H1 (cell line): ENCODE results near the gene ZC3H18.

ENCODE experiments used
- BRCA1 ChIP-seq: IDR thresholded peaks from 2 replicates; pipeline ENCODE4 v1.6.1; 2012; ENCODE audit warnings: low read depth, low read length, improper control_type of control experiment
- CBX8 ChIP-seq: fragments of 300-800, 300-1000 bp; sonication (generic); IDR thresholded peaks from 2 replicates; pipeline ENCODE4 v1.7.1; 2016; ENCODE audit warnings: low read depth, low read length, borderline replicate concordance
- CHD1 ChIP-seq: IDR thresholded peaks from 2 replicates; pipeline ENCODE4 v1.6.1; 2012; ENCODE audit warnings: low read depth, low read length, improper control_type of control experiment
- EP300 ChIP-seq, 2 experiments: IDR thresholded peaks; 1 replicate in 1 of 2; 2 replicates in 1 of 2; pipeline ENCODE4 v1.6.1; 2011 to 2012; ENCODE audit warnings: low read depth in 2 of 2, low read length in 2 of 2, mild to moderate bottlenecking in 2 of 2, borderline replicate concordance in 1 of 2, inconsistent platforms in 1 of 2, moderate library complexity in 1 of 2
- EZH2 ChIP-seq: fragments of 200-600 bp; sonication (generic); IDR thresholded peaks from 2 replicates; pipeline ENCODE4 v1.7.1; 2012; ENCODE audit warnings: low read depth, mild to moderate bottlenecking, moderate library complexity, low read length, inconsistent platforms; ENCODE audit not compliant: severe bottlenecking
- KDM4A ChIP-seq: IDR thresholded peaks from one replicate; pipeline ENCODE4 v1.7.1; 2012; ENCODE audit warnings: low read depth, mild to moderate bottlenecking, moderate library complexity, low read length, inconsistent platforms; ENCODE audit not compliant: severe bottlenecking
- NRF1 ChIP-seq: IDR thresholded peaks from 2 replicates; pipeline ENCODE4 v1.6.1; 2011; ENCODE audit warnings: mild to moderate bottlenecking, low read depth, low read length, improper control_type of control experiment
- PHF8 ChIP-seq: fragments of 200-600 bp; sonication (generic); conservative IDR thresholded peaks from 2 replicates; pipeline ENCODE4 v1.7.1; 2012; ENCODE audit warnings: low read depth, mild to moderate bottlenecking, inconsistent platforms, low read length, moderate library complexity
- POLR2AphosphoS5 ChIP-seq: IDR thresholded peaks from 2 replicates; pipeline ENCODE4 v1.6.1; 2011; ENCODE audit warnings: low read depth, low read length
- RBBP5 ChIP-seq: IDR thresholded peaks from 2 replicates; pipeline ENCODE4 v1.7.1; 2012; ENCODE audit warnings: low read depth, mild to moderate bottlenecking, inconsistent platforms, low read length, moderate library complexity, borderline replicate concordance
- SIN3A ChIP-seq, 2 experiments: IDR thresholded peaks in 1 of 2; conservative IDR thresholded peaks in 1 of 2; 2 replicates each; pipeline ENCODE4 v1.6.1; 2011 to 2012; ENCODE audit warnings: low read length in 2 of 2, improper control_type of control experiment in 1 of 2, low read depth in 1 of 2, mild to moderate bottlenecking in 1 of 2
- SRF ChIP-seq: IDR thresholded peaks from 2 replicates; pipeline ENCODE4 v1.6.1; 2011; ENCODE audit warnings: mild to moderate bottlenecking, low read depth, low read length, moderate library complexity
- TF ChIP-seq, protein P1 (sequence below): IDR thresholded peaks from 2 replicates; pipeline ENCODE4 v1.6.1; 2012; ENCODE audit warnings: inconsistent platforms
- TF ChIP-seq, protein P2 (sequence below), 3 experiments: IDR thresholded peaks; 1 replicate in 2 of 3; 2 replicates in 1 of 3; pipeline versions ENCODE4 v1.5.1 to v1.6.1; 2011; ENCODE audit warnings: low read length in 3 of 3, mild to moderate bottlenecking in 3 of 3, inconsistent platforms in 2 of 3, low read depth in 1 of 3, moderate library complexity in 1 of 3; ENCODE audit not compliant: insufficient read depth in 1 of 3; ENCODE audit errors: control extremely low read depth in 1 of 3

DNA sequence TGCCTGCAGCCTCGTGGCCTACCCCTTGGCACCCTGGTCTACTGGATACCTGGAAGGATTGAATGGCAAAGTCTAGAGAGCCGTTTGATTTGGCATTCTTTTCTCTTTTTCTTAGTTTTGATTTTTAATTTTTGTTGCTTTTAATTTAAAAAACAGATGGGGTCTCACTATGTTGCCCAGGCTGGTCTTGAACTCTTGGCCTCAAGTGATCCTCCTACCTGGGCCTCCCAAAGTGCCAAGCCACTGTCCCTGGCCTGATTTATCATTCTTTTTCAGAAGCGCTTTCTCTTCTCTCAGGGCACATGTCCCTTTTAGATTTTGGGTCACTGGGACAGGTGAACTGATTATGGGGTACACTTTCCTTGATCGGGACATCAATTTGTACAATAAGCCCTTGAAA, 10.8 kb downstream of the ZC3H18 start:
- TF ChIP-seq, protein P1, sequence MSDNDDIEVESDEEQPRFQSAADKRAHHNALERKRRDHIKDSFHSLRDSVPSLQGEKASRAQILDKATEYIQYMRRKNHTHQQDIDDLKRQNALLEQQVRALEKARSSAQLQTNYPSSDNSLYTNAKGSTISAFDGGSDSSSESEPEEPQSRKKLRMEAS, result no peak
- TF ChIP-seq, protein P2, sequence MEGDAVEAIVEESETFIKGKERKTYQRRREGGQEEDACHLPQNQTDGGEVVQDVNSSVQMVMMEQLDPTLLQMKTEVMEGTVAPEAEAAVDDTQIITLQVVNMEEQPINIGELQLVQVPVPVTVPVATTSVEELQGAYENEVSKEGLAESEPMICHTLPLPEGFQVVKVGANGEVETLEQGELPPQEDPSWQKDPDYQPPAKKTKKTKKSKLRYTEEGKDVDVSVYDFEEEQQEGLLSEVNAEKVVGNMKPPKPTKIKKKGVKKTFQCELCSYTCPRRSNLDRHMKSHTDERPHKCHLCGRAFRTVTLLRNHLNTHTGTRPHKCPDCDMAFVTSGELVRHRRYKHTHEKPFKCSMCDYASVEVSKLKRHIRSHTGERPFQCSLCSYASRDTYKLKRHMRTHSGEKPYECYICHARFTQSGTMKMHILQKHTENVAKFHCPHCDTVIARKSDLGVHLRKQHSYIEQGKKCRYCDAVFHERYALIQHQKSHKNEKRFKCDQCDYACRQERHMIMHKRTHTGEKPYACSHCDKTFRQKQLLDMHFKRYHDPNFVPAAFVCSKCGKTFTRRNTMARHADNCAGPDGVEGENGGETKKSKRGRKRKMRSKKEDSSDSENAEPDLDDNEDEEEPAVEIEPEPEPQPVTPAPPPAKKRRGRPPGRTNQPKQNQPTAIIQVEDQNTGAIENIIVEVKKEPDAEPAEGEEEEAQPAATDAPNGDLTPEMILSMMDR (IDR thresholded peaks at IDR 0.05; ENCODE audit: control extremely low read depth in 1 of 3, insufficient read depth in 1 of 3, low read depth in 1 of 3, low read length in 3 of 3), result no peak
- TF ChIP-seq SIN3A (conservative IDR thresholded peaks at IDR 0.05 in 1 of 2, IDR thresholded peaks at IDR 0.05 in 1 of 2; ENCODE audit: low read depth in 1 of 2, low read length in 2 of 2), result no peak
- TF ChIP-seq EP300 (IDR thresholded peaks at IDR 0.05; ENCODE audit: borderline replicate concordance in 1 of 2, low read depth in 2 of 2, low read length in 2 of 2), result no peak
- no peak for TF ChIP-seq BRCA1
- no peak for TF ChIP-seq PHF8
- TF ChIP-seq CBX8, result no peak
- TF ChIP-seq CHD1, result no peak
- no peak for TF ChIP-seq RBBP5
- TF ChIP-seq SRF, result no peak
- no peak for TF ChIP-seq EZH2
- TF ChIP-seq KDM4A, result no peak
- TF ChIP-seq POLR2AphosphoS5, result no peak
- no peak for TF ChIP-seq NRF1
